Colon (tissue), 2 donors: ENCODE results near the gene C16orf95.

ENCODE experiments used
- FAIRE-seq: peaks from 2 replicates; lab custom pipeline; 2012; peaks lifted over from hg19 to GRCh38; lab: Jason Lieb, UNC
- donor health status: control.
- donor health status: control.

Gene C16orf95

GRCh38 chr16:87314990-87315420 lies 2.2 kb downstream of the C16orf95 start:
- FAIRE-seq, result no peak

GRCh38 chr16:87312008-87312407 lies 5.2 kb downstream of the C16orf95 start:
- FAIRE-seq, result no peak

GRCh38 chr16:87311387-87311786 lies 5.8 kb downstream of the C16orf95 start:
- no peak for FAIRE-seq

GRCh38 chr16:87310610-87311009 lies 6.6 kb downstream of the C16orf95 start:
- FAIRE-seq, result no peak

- FAIRE-seq, result no peak
Measured at GRCh38 chr16:87309620-87310525, 7.3 kb downstream of the C16orf95 start.

- FAIRE-seq, result no peak
Measured at GRCh38 chr16:87308826-87309225, 8.4 kb downstream of the C16orf95 start.

- no peak for FAIRE-seq
Measured at GRCh38 chr16:87306516-87306915, 10.7 kb downstream of the C16orf95 start.

GRCh38 chr16:87305505-87306391 lies 11.4 kb downstream of the C16orf95 start:
- no peak for FAIRE-seq

GRCh38 chr16:87304951-87305350 lies 12.2 kb downstream of the C16orf95 start:
- no peak for FAIRE-seq

GRCh38 chr16:87303962-87304521 lies 13.2 kb downstream of the C16orf95 start:
- no peak for FAIRE-seq

GRCh38 chr16:87303431-87303930 lies 13.7 kb downstream of the C16orf95 start:
- FAIRE-seq, result no peak

GRCh38 chr16:87298857-87299465 lies 18.2 kb downstream of the C16orf95 start:
- FAIRE-seq, result no peak

- no peak for FAIRE-seq
Measured at GRCh38 chr16:87297918-87298631, 19.1 kb downstream of the C16orf95 start.

GRCh38 chr16:87297407-87297806 lies 19.8 kb downstream of the C16orf95 start:
- no peak for FAIRE-seq

GRCh38 chr16:87295661-87296531 lies 21.3 kb downstream of the C16orf95 start:
- no peak for FAIRE-seq

- FAIRE-seq, result no peak
Measured at GRCh38 chr16:87295259-87295658, 21.9 kb downstream of the C16orf95 start.

GRCh38 chr16:87293990-87294389 lies 23.2 kb downstream of the C16orf95 start:
- FAIRE-seq, result no peak

- FAIRE-seq, result no peak
Measured at GRCh38 chr16:87291944-87292343, 25.2 kb downstream of the C16orf95 start.

- no peak for FAIRE-seq
Measured at GRCh38 chr16:87288753-87289362, 28.3 kb downstream of the C16orf95 start.
